ENCODE results near the gene TOMM34. TPM values are rescaled to one million over a fixed set of nuclear protein-coding genes. Genes with fewer than 3 reads are reported as not detected.

Gene TOMM34
- total and polyA plus RNA-seq, 4 donors, result 4.4 to 12.1 (median 7.8) TPM

DNA sequence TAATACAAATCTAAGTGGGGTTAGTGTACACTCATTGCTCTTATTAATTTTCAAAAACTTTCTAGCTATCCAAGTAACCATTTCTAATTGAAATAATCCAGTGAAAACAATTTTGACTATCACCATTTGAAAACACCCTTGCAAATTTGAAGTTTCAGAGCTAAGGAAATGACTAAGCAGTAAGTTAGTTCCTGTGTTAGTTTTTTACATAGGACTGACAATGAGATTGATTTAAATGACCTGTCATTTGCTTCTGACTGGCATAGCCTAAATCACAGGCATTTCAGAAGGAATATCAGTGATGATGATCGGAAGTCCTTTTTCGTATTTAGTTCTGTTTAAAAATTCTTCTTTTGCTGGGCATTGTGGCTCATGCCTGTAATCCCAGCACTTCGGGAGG, 33.1 kb upstream of the TOMM34 start:
- 80% methylated on average over 3 of the region's 3 CpGs for WGBS
- Histone ChIP-seq H3K36me3 (ENCODE audit: control insufficient read depth in 4 of 4, insufficient read depth in 3 of 4, low read depth in 1 of 4, low read length in 3 of 4) (peaks cover 2 to 14% (median 8%) of the 10 kb centered on the region in 4 donors), H3K9me3 (ENCODE audit: control insufficient read depth in 4 of 4, low read length in 3 of 4) (no peaks in the 10 kb centered on the region), H3K27me3 (ENCODE audit: control insufficient read depth in 4 of 4, insufficient read depth in 4 of 4, low read length in 3 of 4) (no peaks in the 10 kb centered on the region), H3K4me1 (ENCODE audit: control insufficient read depth in 4 of 4, insufficient read depth in 4 of 4, low read length in 3 of 4) (peaks cover 0 to 6% (median under 1%) of the 10 kb centered on the region in 4 donors), H3K4me3 (ENCODE audit: low read depth in 1 of 3, low read length in 3 of 3) (no peak overlapping the region), H3K27ac (ENCODE audit: low read depth in 1 of 2, low read length in 2 of 2) (no peak overlapping the region), H3K9ac (ENCODE audit: low read depth in 1 of 2, low read length in 2 of 2) (no peak overlapping the region)
- no peak for TF ChIP-seq FOXA2 (IDR thresholded peaks at IDR 0.05)
- no peak for TF ChIP-seq MAX (IDR thresholded peaks at IDR 0.05)
- no peak for TF ChIP-seq SP1 (IDR thresholded peaks at IDR 0.05)
- TF ChIP-seq EGR1 (IDR thresholded peaks at IDR 0.05; ENCODE audit: low read depth in 2 of 2), result no peak
- no peak for TF ChIP-seq NR2F2 (IDR thresholded peaks at IDR 0.05)
- no peak for TF ChIP-seq CTCF (IDR thresholded peaks at IDR 0.05; ENCODE audit: low read depth, low read length, missing input control)
- TF ChIP-seq, protein P1, sequence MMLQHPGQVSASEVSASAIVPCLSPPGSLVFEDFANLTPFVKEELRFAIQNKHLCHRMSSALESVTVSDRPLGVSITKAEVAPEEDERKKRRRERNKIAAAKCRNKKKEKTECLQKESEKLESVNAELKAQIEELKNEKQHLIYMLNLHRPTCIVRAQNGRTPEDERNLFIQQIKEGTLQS (IDR thresholded peaks at IDR 0.05), result no peak
- TF ChIP-seq RXRA (IDR thresholded peaks at IDR 0.05), result no peak
- TF ChIP-seq HNF4A (conservative IDR thresholded peaks at IDR 0.05), result no peak
- no peak for TF ChIP-seq FOXA1 (IDR thresholded peaks at IDR 0.05)
- TF ChIP-seq YY1 (IDR thresholded peaks at IDR 0.05), result no peak
- no peak for TF ChIP-seq ZBTB33 (IDR thresholded peaks at IDR 0.05)
- no peak for TF ChIP-seq GABPA (IDR thresholded peaks at IDR 0.05 in 1 of 2, conservative IDR thresholded peaks at IDR 0.05 in 1 of 2)
- TF ChIP-seq, protein P2, sequence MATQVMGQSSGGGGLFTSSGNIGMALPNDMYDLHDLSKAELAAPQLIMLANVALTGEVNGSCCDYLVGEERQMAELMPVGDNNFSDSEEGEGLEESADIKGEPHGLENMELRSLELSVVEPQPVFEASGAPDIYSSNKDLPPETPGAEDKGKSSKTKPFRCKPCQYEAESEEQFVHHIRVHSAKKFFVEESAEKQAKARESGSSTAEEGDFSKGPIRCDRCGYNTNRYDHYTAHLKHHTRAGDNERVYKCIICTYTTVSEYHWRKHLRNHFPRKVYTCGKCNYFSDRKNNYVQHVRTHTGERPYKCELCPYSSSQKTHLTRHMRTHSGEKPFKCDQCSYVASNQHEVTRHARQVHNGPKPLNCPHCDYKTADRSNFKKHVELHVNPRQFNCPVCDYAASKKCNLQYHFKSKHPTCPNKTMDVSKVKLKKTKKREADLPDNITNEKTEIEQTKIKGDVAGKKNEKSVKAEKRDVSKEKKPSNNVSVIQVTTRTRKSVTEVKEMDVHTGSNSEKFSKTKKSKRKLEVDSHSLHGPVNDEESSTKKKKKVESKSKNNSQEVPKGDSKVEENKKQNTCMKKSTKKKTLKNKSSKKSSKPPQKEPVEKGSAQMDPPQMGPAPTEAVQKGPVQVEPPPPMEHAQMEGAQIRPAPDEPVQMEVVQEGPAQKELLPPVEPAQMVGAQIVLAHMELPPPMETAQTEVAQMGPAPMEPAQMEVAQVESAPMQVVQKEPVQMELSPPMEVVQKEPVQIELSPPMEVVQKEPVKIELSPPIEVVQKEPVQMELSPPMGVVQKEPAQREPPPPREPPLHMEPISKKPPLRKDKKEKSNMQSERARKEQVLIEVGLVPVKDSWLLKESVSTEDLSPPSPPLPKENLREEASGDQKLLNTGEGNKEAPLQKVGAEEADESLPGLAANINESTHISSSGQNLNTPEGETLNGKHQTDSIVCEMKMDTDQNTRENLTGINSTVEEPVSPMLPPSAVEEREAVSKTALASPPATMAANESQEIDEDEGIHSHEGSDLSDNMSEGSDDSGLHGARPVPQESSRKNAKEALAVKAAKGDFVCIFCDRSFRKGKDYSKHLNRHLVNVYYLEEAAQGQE (IDR thresholded peaks at IDR 0.05), result no peak
- no peak for TF ChIP-seq RAD21 (IDR thresholded peaks at IDR 0.05)
- DNase-seq (ENCODE audit: low spot score), result no peak

DNA sequence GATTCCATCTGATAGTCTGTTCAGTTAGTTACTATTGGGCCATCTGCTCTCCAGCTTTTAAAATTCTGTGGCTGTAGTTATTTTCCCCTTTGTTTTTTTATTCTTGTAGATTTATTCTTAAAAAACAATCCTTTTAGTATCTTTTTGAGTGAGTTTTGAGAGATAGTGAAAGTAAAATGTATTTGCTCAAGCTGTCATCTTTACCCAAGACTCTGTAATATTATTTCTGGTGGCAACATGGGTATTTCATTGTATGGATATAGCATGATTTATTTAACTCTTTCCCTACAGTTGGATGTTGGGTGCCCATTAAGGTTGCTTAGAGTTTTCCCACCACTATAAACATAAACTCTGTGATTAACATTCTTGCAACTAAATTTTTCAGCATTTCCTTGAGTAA, 30.8 kb upstream of the TOMM34 start:
- H3K4me3 ChIP-seq (ENCODE audit: low read depth in 1 of 3, low read length in 3 of 3), result no peak overlapping the region
- H3K9ac ChIP-seq (ENCODE audit: low read depth in 1 of 2, low read length in 2 of 2), result peak overlapping the region; percentile 4 to 36
- peaks cover 0 to 6% (median under 1%) of the 10 kb centered on the region in 4 donors for H3K4me1 ChIP-seq (ENCODE audit: control insufficient read depth in 4 of 4, insufficient read depth in 4 of 4, low read length in 3 of 4)
- no peaks in the 10 kb centered on the region for H3K27me3 ChIP-seq (ENCODE audit: control insufficient read depth in 4 of 4, insufficient read depth in 4 of 4, low read length in 3 of 4)
- H3K9me3 ChIP-seq (ENCODE audit: control insufficient read depth in 4 of 4, low read length in 3 of 4), result no peaks in the 10 kb centered on the region
- no peak for DNase-seq (ENCODE audit: low spot score)
- H3K36me3 ChIP-seq (ENCODE audit: control insufficient read depth in 4 of 4, insufficient read depth in 3 of 4, low read depth in 1 of 4, low read length in 3 of 4), result peaks cover 0 to 12% (median 8%) of the 10 kb centered on the region in 4 donors
- H3K27ac ChIP-seq (ENCODE audit: low read depth in 1 of 2, low read length in 2 of 2), result peak overlapping the region in 1 of 2 donors; percentile 33
- TF ChIP-seq MAX (IDR thresholded peaks at IDR 0.05) (no peak), EGR1 (IDR thresholded peaks at IDR 0.05; ENCODE audit: low read depth in 2 of 2) (no peak), FOXA2 (IDR thresholded peaks at IDR 0.05) (no peak), RXRA (IDR thresholded peaks at IDR 0.05) (no peak), GABPA (IDR thresholded peaks at IDR 0.05 in 1 of 2, conservative IDR thresholded peaks at IDR 0.05 in 1 of 2) (no peak), JUND (IDR thresholded peaks at IDR 0.05) (no peak), FOXA1 (IDR thresholded peaks at IDR 0.05) (no peak), CTCF (IDR thresholded peaks at IDR 0.05; ENCODE audit: low read depth, low read length, missing input control) (no peak), HNF4A (conservative IDR thresholded peaks at IDR 0.05) (no peak)
- TF ChIP-seq, protein P2 (IDR thresholded peaks at IDR 0.05), result no peak
- TF ChIP-seq, protein P1 (IDR thresholded peaks at IDR 0.05), result no peak
